Heart left ventricle (tissue), 13 donors: ENCODE results near the gene MBP.

Source experiments
- POLR2A ChIP-seq, 2 donors: fragments of 450-650 bp; IDR thresholded peaks; one replicate each; pipeline ENCODE4 v1.6.1; 2017; ENCODE audit warnings: antibody characterized with exemption in 2 of 2, mild to moderate bottlenecking in 2 of 2, moderate library complexity in 2 of 2
- TF ChIP-seq, protein P1 (sequence below), 12 donors: fragments of 200-600 bp; sonication (generic) in 4 of 12; IDR thresholded peaks; one replicate each; pipeline versions ENCODE4 v1.5.0 to v1.8.0; 2018 to 2022; ENCODE audit warnings: antibody characterized with exemption in 12 of 12, mild to moderate bottlenecking in 5 of 12
- donor health status: ischemic (EF 13 %, LVEDD 7.1; RV severe dilation, severe dysfunction).
- donor health status: DM: no; HTN: yes; CAD: no.
- donor health status: DM: no; HTN: no; CAD: no.
- donor health status: ischemic (EF 25% LVEDD 6.9; RV normal size, moderate dysfunction).
- donor health status: ischemic (EF 25% LVEDD 5.7; RV mildly dilated, moderate dysfunction).
- donor health status: ischemic (EF 35%, LVEDD 5.7; RV mildly dilated, moderate dysfunction).
- donor health status: nonischemic (EF 11% LVEDD 7.7; RV severe dilation, severe dysfunction).
- donor health status: DM: yes; HTN: yes; CAD: no.
- donor health status: PGD.
- donor health status: ischemic (EF 29% LVEDD 5.4; RV normal size, mild dysfunction).
- donor health status: nonischemic (EF 23%, LVEDD 6.1; RV moderate dilation, normal function).

DNA sequence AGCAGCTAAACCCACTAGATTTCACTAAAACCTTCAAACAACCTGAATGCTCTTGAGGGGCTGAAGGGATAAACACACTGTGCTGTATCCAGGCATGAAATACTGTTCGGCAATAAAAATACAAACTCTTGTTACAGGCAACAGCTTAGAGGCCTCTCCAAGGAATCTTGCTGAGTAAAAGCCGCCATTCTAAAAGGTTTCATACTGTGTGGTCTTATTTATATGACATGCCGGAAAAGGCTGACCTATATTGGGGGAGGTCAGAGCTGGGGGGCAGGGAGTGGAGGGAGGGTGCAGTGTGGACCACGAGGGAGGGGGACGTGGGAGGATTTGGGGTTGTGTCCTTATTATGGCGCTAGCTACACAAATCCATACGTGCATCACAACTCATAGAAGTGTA, 136.2 kb downstream of the MBP start:
- TF ChIP-seq, protein P1, sequence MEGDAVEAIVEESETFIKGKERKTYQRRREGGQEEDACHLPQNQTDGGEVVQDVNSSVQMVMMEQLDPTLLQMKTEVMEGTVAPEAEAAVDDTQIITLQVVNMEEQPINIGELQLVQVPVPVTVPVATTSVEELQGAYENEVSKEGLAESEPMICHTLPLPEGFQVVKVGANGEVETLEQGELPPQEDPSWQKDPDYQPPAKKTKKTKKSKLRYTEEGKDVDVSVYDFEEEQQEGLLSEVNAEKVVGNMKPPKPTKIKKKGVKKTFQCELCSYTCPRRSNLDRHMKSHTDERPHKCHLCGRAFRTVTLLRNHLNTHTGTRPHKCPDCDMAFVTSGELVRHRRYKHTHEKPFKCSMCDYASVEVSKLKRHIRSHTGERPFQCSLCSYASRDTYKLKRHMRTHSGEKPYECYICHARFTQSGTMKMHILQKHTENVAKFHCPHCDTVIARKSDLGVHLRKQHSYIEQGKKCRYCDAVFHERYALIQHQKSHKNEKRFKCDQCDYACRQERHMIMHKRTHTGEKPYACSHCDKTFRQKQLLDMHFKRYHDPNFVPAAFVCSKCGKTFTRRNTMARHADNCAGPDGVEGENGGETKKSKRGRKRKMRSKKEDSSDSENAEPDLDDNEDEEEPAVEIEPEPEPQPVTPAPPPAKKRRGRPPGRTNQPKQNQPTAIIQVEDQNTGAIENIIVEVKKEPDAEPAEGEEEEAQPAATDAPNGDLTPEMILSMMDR (IDR thresholded peaks at IDR 0.05): no peak
- TF ChIP-seq POLR2A (IDR thresholded peaks at IDR 0.05): no peak
